K562 (cell line): ENCODE data around the gene DHRS12. TPM values are rescaled to one million over a fixed set of nuclear protein-coding genes. Genes with fewer than 3 reads are reported as not detected.

Source experiments
- ATAC-seq: fragments of 200-7000 bp; cut with Tn5 transposase; 3 replicates; pipeline ENCODE4 v1.9.1; 2020; ENCODE audit warnings: moderate library complexity
- BruUV-seq: library from RNA; stranded (reverse); fragments of 400-500 nt; replicated peaks from 2 replicates; lab custom pipeline; 2021; lab: Mats Ljungman, UMichigan
- CTCF ChIA-PET: fragments of 300-600 bp; formaldehyde crosslinking; extraction: SDS; loops from one replicate; lab custom pipeline; 2021; ENCODE audit warnings: low intra/inter-chr PET ratio; lab: Yijun Ruan, JAX
- POLR2A ChIA-PET: fragments of 300-600, 350-650 bp; sonication (Branson Sonifier 250); formaldehyde crosslinking; extraction: SDS; loops from one replicate; lab custom pipeline; 2021; ENCODE audit warnings: antibody characterized with exemption, inconsistent platforms; lab: Yijun Ruan, JAX
- DNase-seq, 4 experiments: peaks; one replicate each; pipeline versions ENCODE4 v3.0.0 to v3.0.0-alpha.2; 2011 to 2018; ENCODE audit warnings: low spot score in 3 of 4, mixed read lengths in 3 of 4; ENCODE audit errors: extremely low read depth in 1 of 4
- FAIRE-seq: peaks from 2 replicates; lab custom pipeline; 2011; peaks lifted over from hg19 to GRCh38; lab: Jason Lieb, UNC
- H2AFZ ChIP-seq: 2 replicates; pipeline ENCODE4 v1.6.0; 2011; ENCODE audit warnings: low read depth, low read length, control low read depth, inconsistent platforms
- H3K27ac ChIP-seq: fragments of 200-600 bp; 3 replicates; pipeline ENCODE4 v1.8.0; 2011; ENCODE audit warnings: low read depth, mild to moderate bottlenecking, control low read depth, inconsistent platforms, low read length, moderate library complexity, mixed read lengths; ENCODE audit errors: extremely low read depth
- H3K27me3 ChIP-seq, 2 experiments: fragments of 300-600 bp in 1 of 2; 2 replicates in 1 of 2; 3 replicates in 1 of 2; pipeline versions ENCODE4 v1.6.0 to v1.8.0; 2011; ENCODE audit warnings: inconsistent platforms in 2 of 2, low read length in 2 of 2, mild to moderate bottlenecking in 1 of 2, mixed read lengths in 1 of 2, moderate library complexity in 1 of 2; ENCODE audit not compliant: control insufficient read depth in 2 of 2, insufficient read depth in 2 of 2
- H3K36me3 ChIP-seq: fragments of 300-600 bp; 3 replicates; pipeline ENCODE4 v1.8.0; 2011; ENCODE audit warnings: mild to moderate bottlenecking, low read length, inconsistent platforms; ENCODE audit not compliant: control insufficient read depth, insufficient read depth
- H3K4me1 ChIP-seq, 2 experiments: fragments of 200-600 bp in 1 of 2; replicated peaks in 1 of 2; 2 replicates in 1 of 2; 3 replicates in 1 of 2; pipeline versions ENCODE4 v1.5.1 to v1.8.0; 2011; ENCODE audit warnings: inconsistent platforms in 2 of 2, low read length in 2 of 2, mild to moderate bottlenecking in 1 of 2, mixed read lengths in 1 of 2, moderate library complexity in 1 of 2; ENCODE audit not compliant: control insufficient read depth in 2 of 2, insufficient read depth in 2 of 2
- H3K4me2 ChIP-seq: 2 replicates; pipeline ENCODE4 v1.6.1; 2011; ENCODE audit warnings: low read length, control low read depth, inconsistent platforms, mixed read lengths; ENCODE audit not compliant: insufficient read depth
- H3K4me3 ChIP-seq: fragments of 200-600 bp; sonication (generic), shearing (Covaris generic); 2 replicates; pipeline ENCODE4 v1.5.1; 2016; ENCODE audit warnings: control low read depth, inconsistent platforms
- H3K79me2 ChIP-seq: fragments of 200-600 bp; 3 replicates; pipeline ENCODE4 v1.8.0; 2011; ENCODE audit warnings: low read length, inconsistent platforms; ENCODE audit not compliant: control insufficient read depth, insufficient read depth
- H3K9ac ChIP-seq, 2 experiments: 2 replicates each; pipeline versions ENCODE4 v1.6.0 to v1.6.1; 2011; ENCODE audit warnings: low read depth in 2 of 2, low read length in 2 of 2, control low read depth in 1 of 2, inconsistent platforms in 1 of 2, mild to moderate bottlenecking in 1 of 2, mixed read lengths in 1 of 2; ENCODE audit not compliant: insufficient read depth in 1 of 2
- H3K9me1 ChIP-seq: one replicate; pipeline ENCODE4 v1.6.0; 2011; ENCODE audit warnings: inconsistent platforms, mild to moderate bottlenecking, low read length, moderate library complexity; ENCODE audit not compliant: control insufficient read depth, insufficient read depth
- H3K9me3 ChIP-seq: replicated peaks from 2 replicates; pipeline ENCODE4 v1.5.1; 2011; ENCODE audit warnings: low read depth, low read length, inconsistent platforms; ENCODE audit not compliant: control insufficient read depth, insufficient read depth
- H4K20me1 ChIP-seq: replicated peaks from 2 replicates; pipeline ENCODE4 v1.6.1; 2011; ENCODE audit warnings: low read length, inconsistent platforms, mixed read lengths; ENCODE audit not compliant: control insufficient read depth, insufficient read depth
- BACH1 ChIP-seq: fragments of 200-800 bp; sonication (Bioruptor generic); IDR thresholded peaks from 2 replicates; pipeline ENCODE4 v1.6.1; 2016; ENCODE audit warnings: missing genetic modification characterization, missing compliant biosample characterization
- ELF2 ChIP-seq: fragments of 250-450 bp; sonication (Bioruptor Pico); IDR thresholded peaks from 2 replicates; pipeline ENCODE4 v1.5.0; 2021; ENCODE audit warnings: mild to moderate bottlenecking
- GABPB1 ChIP-seq: sonication (generic); formaldehyde crosslinking; IDR thresholded peaks from 2 replicates; pipeline ENCODE4 v1.8.0; 2022; ENCODE audit warnings: mild to moderate bottlenecking, missing genetic modification reagents
- NR3C1 ChIP-seq: sonication (generic); formaldehyde crosslinking; IDR thresholded peaks from 2 replicates; pipeline ENCODE4 v1.8.1; 2022; ENCODE audit warnings: missing genetic modification reagents
- POLR2H ChIP-seq: IDR thresholded peaks from 2 replicates; pipeline ENCODE4 v1.6.1; 2016; ENCODE audit warnings: missing genetic modification characterization, low read depth, mild to moderate bottlenecking, control low read depth, missing compliant biosample characterization, moderate library complexity
- ZBTB43 ChIP-seq: sonication (generic); formaldehyde crosslinking; IDR thresholded peaks from 2 replicates; pipeline ENCODE4 v1.8.0; 2023; ENCODE audit warnings: mild to moderate bottlenecking, missing genetic modification reagents
- ZMIZ1 ChIP-seq, 2 experiments: fragments of 150-350 bp in 1 of 2; IDR thresholded peaks; 2 replicates each; pipeline ENCODE4 v1.6.1; 2012 to 2016; ENCODE audit warnings: low read depth in 2 of 2, low read length in 2 of 2, mild to moderate bottlenecking in 1 of 2, moderate library complexity in 1 of 2
- WGBS: fragments of 100-300 bp; shearing (Covaris generic); methylation state at CpG from one replicate; pipeline ENCODE4 v1.1.6; 2016; ENCODE audit warnings: low coverage, mixed read lengths; ENCODE audit not compliant: insufficient coverage; ENCODE audit errors: missing lambda C conversion rate; 5-methylcytosine and 5-hydroxymethylcytosine counted together
- in situ Hi-C: fragments of 300-500 bp; cut with MboI; formaldehyde crosslinking; loops from 4 replicates; pipeline ENCODE4 v1.15.0; 2018; ENCODE audit warnings: inconsistent platforms, mixed read lengths
- intact Hi-C: fragments of 100-400 bp; cut with micrococcal nuclease; formaldehyde crosslinking; loops from 2 replicates; pipeline ENCODE4 v1.14.2; 2022
- polyA plus RNA-seq, 8 experiments: library from polyadenylated mRNA; depleted of rRNA in 4 of 8; stranded (reverse) in 5 of 8; unstranded in 3 of 8; fragments of >200 nt; fragmentation: Nextera tagmentation in 2 of 8; fragmentation: Illumina TruSeq in 1 of 8; extraction: Ambion mirVana in 2 of 8; extraction: Trizol in 1 of 8; gene quantifications; 2 replicates each; pipeline versions ENCODE4 v1.2.1 to v1.2.3, GENCODE V29; 2011 to 2014; ENCODE audit warnings: inconsistent platforms in 1 of 8, missing spikeins in 1 of 8
- total RNA-seq, 7 experiments: library from RNA; depleted of rRNA in 6 of 7; stranded (reverse); fragments of >200 nt in 6 of 7; fragmentation: Illumina TruSeq in 2 of 7; extraction: Trizol in 2 of 7; gene quantifications; 2 replicates each; pipeline versions ENCODE4 v1.2.1 to v1.2.3, GENCODE V29; 2011 to 2021; ENCODE audit warnings: low replicate concordance in 1 of 7
- TF ChIP-seq, protein P1 (sequence below), 2 experiments: fragments of 450-650 bp in 1 of 2; sonication (generic) in 1 of 2; formaldehyde crosslinking in 1 of 2; IDR thresholded peaks in 1 of 2; conservative IDR thresholded peaks in 1 of 2; 2 replicates each; pipeline versions ENCODE4 v1.6.1 to v1.8.1; 2016 to 2023; ENCODE audit warnings: mild to moderate bottlenecking in 2 of 2, moderate library complexity in 2 of 2, inconsistent platforms in 1 of 2, missing genetic modification reagents in 1 of 2

Gene DHRS12
- total and polyA plus RNA-seq, 9 of the 15 experiments (the other 6 are each of a cell fraction or from before 2014, with no cell fraction given): 0.62 to 2.7 (median 0.98) TPM

DNA sequence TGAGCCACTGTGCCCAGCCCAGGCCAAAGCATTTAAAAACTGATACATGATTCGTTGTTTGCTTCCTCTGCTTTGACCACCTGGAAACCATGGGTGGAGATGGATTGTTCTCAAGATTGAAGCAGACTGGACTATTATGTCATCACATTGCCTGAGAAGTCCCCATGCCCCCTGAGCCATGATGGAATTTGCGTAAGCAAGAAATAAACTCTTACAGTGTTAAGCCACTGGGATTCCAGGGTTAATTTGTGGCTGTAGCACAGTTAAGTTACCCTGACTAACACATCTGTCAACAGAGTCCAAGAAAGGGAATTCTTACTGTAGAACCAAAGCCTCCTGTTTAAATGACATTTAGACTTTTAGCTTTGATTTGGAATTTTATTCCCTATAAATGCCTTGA is 19.4 kb upstream of the DHRS12 start:
- ATAC-seq (no peak), FAIRE-seq (no peak), DNase-seq (no peak)
- Histone ChIP-seq H3K27ac (no peak overlapping the region), H3K9me3 (no peaks in the 10 kb centered on the region), H2AFZ (no peak overlapping the region), H3K4me2 (no peak overlapping the region), H4K20me1 (no peaks in the 10 kb centered on the region; the same call in 1 of the 2 replicates), H3K9me1 (no peaks in the 10 kb centered on the region), H3K79me2 (no peaks in the 10 kb centered on the region), H3K27me3 (peaks cover 3 to 40% of the 10 kb centered on the region in 2 experiments; a peak in 4 of 5 replicates), H3K4me1 (no peaks in the 10 kb centered on the region; a peak in 1 of 5 replicates), H3K9ac (no peak overlapping the region), H3K4me3 (no peak overlapping the region), H3K36me3 (no peaks in the 10 kb centered on the region)
- in situ Hi-C loops (loop anchor here (10.0 kb wide), 1 partner anchor 301 kb away; the partner anchor contains the start of gene NEK5), intact Hi-C loops (no loop called here)
- TF ChIP-seq POLR2H (tag) (no peak), ZMIZ1 (IDR thresholded peaks at IDR 0.05; ENCODE audit: low read depth in 2 of 2, low read length in 2 of 2) (no peak), ELF2 (CRISPR knock-in tag) (no peak), GABPB1 (no peak), NR3C1 (no peak), ZBTB43 (CRISPR knock-in tag) (no peak), BACH1 (tag) (no peak)
- TF ChIP-seq, protein P1, sequence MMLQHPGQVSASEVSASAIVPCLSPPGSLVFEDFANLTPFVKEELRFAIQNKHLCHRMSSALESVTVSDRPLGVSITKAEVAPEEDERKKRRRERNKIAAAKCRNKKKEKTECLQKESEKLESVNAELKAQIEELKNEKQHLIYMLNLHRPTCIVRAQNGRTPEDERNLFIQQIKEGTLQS (IDR thresholded peaks at IDR 0.05): no peak
- TF ChIP-seq, protein P1 (CRISPR knock-in tag; conservative IDR thresholded peaks at IDR 0.05): no peak
- POLR2A ChIA-PET: no interaction called here
- WGBS: 48% methylated on average over 2 of the region's 2 CpGs
- no TSS peak for BruUV-seq
- CTCF ChIA-PET: no interaction called here
